Astrocyte (in vitro differentiated cells and primary cell): Measurements from ENCODE around the gene LDLRAD4. TPM values are rescaled to one million over a fixed set of nuclear protein-coding genes. Genes with fewer than 3 reads are reported as not detected.

Source experiments
- DNase-seq: peaks from one replicate; pipeline ENCODE4 v3.0.0-alpha.2; 2010; ENCODE audit warnings: low read depth
- FAIRE-seq: peaks from 2 replicates; lab custom pipeline; 2011; peaks lifted over from hg19 to GRCh38; lab: Jason Lieb, UNC
- H2AFZ ChIP-seq: 2 replicates; pipeline ENCODE4 v1.6.0; 2012; ENCODE audit warnings: low read depth, low read length, inconsistent platforms
- H3K27ac ChIP-seq: 2 replicates; pipeline ENCODE4 v1.5.1; 2011; ENCODE audit warnings: low read depth, low read length, inconsistent platforms
- H3K27me3 ChIP-seq: 2 replicates; pipeline ENCODE4 v1.6.0; 2011; ENCODE audit warnings: low read length, inconsistent platforms; ENCODE audit not compliant: insufficient read depth
- H3K36me3 ChIP-seq: 2 replicates; pipeline ENCODE4 v1.5.1; 2011; ENCODE audit warnings: low read length, inconsistent platforms; ENCODE audit not compliant: insufficient read depth
- H3K4me1 ChIP-seq: 2 replicates; pipeline ENCODE4 v1.5.1; 2011; ENCODE audit warnings: low read length, inconsistent platforms; ENCODE audit not compliant: insufficient read depth
- H3K4me2 ChIP-seq: 2 replicates; pipeline ENCODE4 v1.6.0; 2012; ENCODE audit warnings: low read length, inconsistent platforms
- H3K4me3 ChIP-seq: 2 replicates; pipeline ENCODE4 v1.5.1; 2011; ENCODE audit warnings: low read depth, mild to moderate bottlenecking, low read length, inconsistent platforms; ENCODE audit not compliant: insufficient read depth
- H3K79me2 ChIP-seq: 2 replicates; pipeline ENCODE4 v1.6.0; 2012; ENCODE audit warnings: mild to moderate bottlenecking, low read length, inconsistent platforms; ENCODE audit not compliant: insufficient read depth
- H3K9ac ChIP-seq: 2 replicates; pipeline ENCODE4 v1.6.0; 2012; ENCODE audit warnings: mild to moderate bottlenecking, low read length, inconsistent platforms
- H3K9me3 ChIP-seq: 2 replicates; pipeline ENCODE4 v1.5.1; 2012; ENCODE audit warnings: low read depth, mild to moderate bottlenecking, low read length, inconsistent platforms; ENCODE audit not compliant: insufficient read depth
- H4K20me1 ChIP-seq: 2 replicates; pipeline ENCODE4 v1.6.0; 2012; ENCODE audit warnings: low read length, inconsistent platforms; ENCODE audit not compliant: insufficient read depth
- H3K27ac Mint-ChIP-seq: one replicate; pipeline ENCODE4 v1.8.0; 2021; ENCODE audit warnings: mild to moderate bottlenecking, mixed read lengths; ENCODE audit not compliant: unreplicated experiment
- H3K27me3 Mint-ChIP-seq: one replicate; pipeline ENCODE4 v1.8.0; 2021; ENCODE audit warnings: low read depth, mixed read lengths; ENCODE audit not compliant: unreplicated experiment
- H3K36me3 Mint-ChIP-seq: one replicate; pipeline ENCODE4 v1.8.0; 2021; ENCODE audit warnings: low read depth, mixed read lengths; ENCODE audit not compliant: unreplicated experiment
- H3K4me1 Mint-ChIP-seq: one replicate; pipeline ENCODE4 v1.8.0; 2021; ENCODE audit warnings: low read depth, mixed read lengths; ENCODE audit not compliant: unreplicated experiment
- H3K4me3 Mint-ChIP-seq: one replicate; pipeline ENCODE4 v1.8.0; 2021; ENCODE audit warnings: mild to moderate bottlenecking, moderate library complexity, mixed read lengths; ENCODE audit not compliant: unreplicated experiment
- H3K9me3 Mint-ChIP-seq: one replicate; pipeline ENCODE4 v1.8.0; 2021; ENCODE audit warnings: mild to moderate bottlenecking, mixed read lengths; ENCODE audit not compliant: unreplicated experiment
- EZH2 ChIP-seq: IDR thresholded peaks from 2 replicates; pipeline ENCODE4 v1.6.1; 2012; ENCODE audit warnings: mild to moderate bottlenecking, low read length, inconsistent platforms; ENCODE audit not compliant: insufficient read depth
- total RNA-seq: library from RNA; stranded (reverse); gene quantifications from 2 replicates; pipeline ENCODE4 v1.2.1, GENCODE V29; 2021
- TF ChIP-seq, protein P1 (sequence below): IDR thresholded peaks from 2 replicates; pipeline ENCODE4 v1.5.1; 2011; ENCODE audit warnings: low read depth, mild to moderate bottlenecking, inconsistent platforms, low read length, moderate library complexity; ENCODE audit not compliant: insufficient read depth

The LDLRAD4 gene
- total RNA-seq, 1 donor from 2014 or later: 26.0 TPM

- H3K4me3 ChIP-seq: peak overlapping the region; percentile 22
- H3K9ac ChIP-seq: peak overlapping the region; percentile 75
- FAIRE-seq (peak; percentile 81), DNase-seq (peak; percentile 91)
- H3K27ac ChIP-seq: peak overlapping the region; percentile 88
- no peaks in the 10 kb centered on the region for H3K79me2 ChIP-seq
- Mint-ChIP-seq H3K27ac (peak overlapping the region; percentile 100), H3K4me1 (peaks cover 53% of the 10 kb centered on the region), H3K4me3 (peak overlapping the region; percentile 70), H3K36me3 (no peaks in the 10 kb centered on the region), H3K27me3 (no peaks in the 10 kb centered on the region), H3K9me3 (peaks cover 3% of the 10 kb centered on the region)
- H2AFZ ChIP-seq: peak overlapping the region; percentile 41
- no peaks in the 10 kb centered on the region for H3K27me3 ChIP-seq
- TF ChIP-seq, protein P1, sequence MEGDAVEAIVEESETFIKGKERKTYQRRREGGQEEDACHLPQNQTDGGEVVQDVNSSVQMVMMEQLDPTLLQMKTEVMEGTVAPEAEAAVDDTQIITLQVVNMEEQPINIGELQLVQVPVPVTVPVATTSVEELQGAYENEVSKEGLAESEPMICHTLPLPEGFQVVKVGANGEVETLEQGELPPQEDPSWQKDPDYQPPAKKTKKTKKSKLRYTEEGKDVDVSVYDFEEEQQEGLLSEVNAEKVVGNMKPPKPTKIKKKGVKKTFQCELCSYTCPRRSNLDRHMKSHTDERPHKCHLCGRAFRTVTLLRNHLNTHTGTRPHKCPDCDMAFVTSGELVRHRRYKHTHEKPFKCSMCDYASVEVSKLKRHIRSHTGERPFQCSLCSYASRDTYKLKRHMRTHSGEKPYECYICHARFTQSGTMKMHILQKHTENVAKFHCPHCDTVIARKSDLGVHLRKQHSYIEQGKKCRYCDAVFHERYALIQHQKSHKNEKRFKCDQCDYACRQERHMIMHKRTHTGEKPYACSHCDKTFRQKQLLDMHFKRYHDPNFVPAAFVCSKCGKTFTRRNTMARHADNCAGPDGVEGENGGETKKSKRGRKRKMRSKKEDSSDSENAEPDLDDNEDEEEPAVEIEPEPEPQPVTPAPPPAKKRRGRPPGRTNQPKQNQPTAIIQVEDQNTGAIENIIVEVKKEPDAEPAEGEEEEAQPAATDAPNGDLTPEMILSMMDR: no peak
- TF ChIP-seq EZH2: no peak
- no peaks in the 10 kb centered on the region for H4K20me1 ChIP-seq
- peaks cover 35% of the 10 kb centered on the region for H3K4me1 ChIP-seq
- H3K9me3 ChIP-seq: no peaks in the 10 kb centered on the region
- peak overlapping the region; percentile 79 for H3K4me2 ChIP-seq
- no peaks in the 10 kb centered on the region for H3K36me3 ChIP-seq
Measured at GRCh38 chr18:13447621-13448334, 229.2 kb downstream of the LDLRAD4 start.

GRCh38 chr18:13448335-13448795 is 229.8 kb downstream of the LDLRAD4 start:
- H2AFZ ChIP-seq: peak overlapping the region; percentile 41
- no peaks in the 10 kb centered on the region for H3K9me3 ChIP-seq
- no peaks in the 10 kb centered on the region for H3K27me3 ChIP-seq
- peaks cover 40% of the 10 kb centered on the region for H3K4me1 ChIP-seq
- H3K4me1 Mint-ChIP-seq: peaks cover 59% of the 10 kb centered on the region
- H3K27ac Mint-ChIP-seq: peak overlapping the region; percentile 100
- TF ChIP-seq EZH2: no peak
- TF ChIP-seq, protein P1: no peak
- H3K36me3 ChIP-seq: no peaks in the 10 kb centered on the region
- no peak overlapping the region for H3K4me3 ChIP-seq
- no peaks in the 10 kb centered on the region for H3K79me2 ChIP-seq
- FAIRE-seq (no peak), DNase-seq (no peak)
- H3K9me3 Mint-ChIP-seq: peaks cover 3% of the 10 kb centered on the region
- H3K4me2 ChIP-seq: peak overlapping the region; percentile 79
- peak overlapping the region; percentile 88 for H3K27ac ChIP-seq
- peak overlapping the region; percentile 75 for H3K9ac ChIP-seq
- H4K20me1 ChIP-seq: no peaks in the 10 kb centered on the region
- peak overlapping the region; percentile 65 for H3K4me3 Mint-ChIP-seq
- H3K36me3 Mint-ChIP-seq: no peaks in the 10 kb centered on the region
- no peaks in the 10 kb centered on the region for H3K27me3 Mint-ChIP-seq

GRCh38 chr18:13449651-13450050 is 231.1 kb downstream of the LDLRAD4 start:
- Histone ChIP-seq H3K9ac (no peak overlapping the region), H3K27ac (no peak overlapping the region), H4K20me1 (no peaks in the 10 kb centered on the region), H2AFZ (no peak overlapping the region), H3K4me1 (peaks cover 40% of the 10 kb centered on the region), H3K4me2 (no peak overlapping the region), H3K4me3 (no peak overlapping the region), H3K27me3 (no peaks in the 10 kb centered on the region), H3K9me3 (no peaks in the 10 kb centered on the region), H3K79me2 (no peaks in the 10 kb centered on the region), H3K36me3 (no peaks in the 10 kb centered on the region)
- no peaks in the 10 kb centered on the region for H3K27me3 Mint-ChIP-seq
- peaks cover 1% of the 10 kb centered on the region for H3K36me3 Mint-ChIP-seq
- DNase-seq (no peak), FAIRE-seq (no peak)
- H3K4me3 Mint-ChIP-seq: peak overlapping the region; percentile 4
- no peak for TF ChIP-seq EZH2
- TF ChIP-seq, protein P1: no peak
- H3K4me1 Mint-ChIP-seq: peaks cover 60% of the 10 kb centered on the region
- H3K27ac Mint-ChIP-seq: peak overlapping the region; percentile 100
- peaks cover 3% of the 10 kb centered on the region for H3K9me3 Mint-ChIP-seq
